Esophagus squamous epithelium (tissue), 5 donors: ENCODE data around the gene SIPA1. TPM values are rescaled to one million over a fixed set of nuclear protein-coding genes. Genes with fewer than 3 reads are reported as not detected.
A peak's percentile ranks its signal among the peaks of the same experiment; 100 is the strongest.

ENCODE experiments used
- DNase-seq: peaks from one replicate; lab custom pipeline; 2025; lab: John Stamatoyannopoulos, UW
- H3K27ac ChIP-seq, 4 donors: fragments of 200-600 bp; sonication (generic); one replicate each; pipeline ENCODE4 v1.5.1; 2016 to 2019; ENCODE audit warnings: mild to moderate bottlenecking in 1 of 4
- H3K27me3 ChIP-seq, 4 donors: fragments of 200-600 bp; sonication (generic); 1 replicate in 3 of 4; 2 replicates in 1 of 4; pipeline versions ENCODE4 v1.5.1 to v1.6.0; 2017 to 2021; ENCODE audit warnings: antibody characterized with exemption in 1 of 4
- H3K36me3 ChIP-seq, 3 donors: fragments of 200-600 bp; sonication (generic); one replicate each; pipeline ENCODE4 v1.5.1; 2016 to 2019
- H3K4me1 ChIP-seq, 3 donors: fragments of 200-600 bp; sonication (generic); one replicate each; pipeline ENCODE4 v1.5.1; 2017 to 2019
- H3K4me3 ChIP-seq, 4 donors: fragments of 200-600 bp; sonication (generic); 1 replicate in 3 of 4; 2 replicates in 1 of 4; pipeline ENCODE4 v1.5.1; 2016 to 2019; ENCODE audit warnings: mild to moderate bottlenecking in 2 of 4, moderate library complexity in 1 of 4
- H3K9me3 ChIP-seq, 3 donors: fragments of 200-600 bp; sonication (generic); one replicate each; pipeline ENCODE4 v1.5.1; 2016 to 2019
- POLR2A ChIP-seq, 4 donors: fragments of 450-650 bp; IDR thresholded peaks; one replicate each; pipeline ENCODE4 v1.6.1; 2017; ENCODE audit warnings: antibody characterized with exemption in 4 of 4, mild to moderate bottlenecking in 4 of 4, moderate library complexity in 3 of 4
- WGBS, 2 donors: methylation state at CpG; one replicate each; pipeline ENCODE4 v1.1.5; 2018; 5-methylcytosine and 5-hydroxymethylcytosine counted together
- intact Hi-C: fragments of 100-400 bp; cut with DNase I; formaldehyde crosslinking; loops from one replicate; pipeline ENCODE4 v1.15.0; 2022
- total RNA-seq, 4 donors: library from RNA; depleted of rRNA; stranded (reverse); fragments of >200 nt; gene quantifications; one replicate each; pipeline ENCODE4 v1.1.0, GENCODE V29; 2016
- TF ChIP-seq, protein P1 (sequence below), 6 experiments: fragments of 450-650 bp in 4 of 6; fragments of 200-600 bp in 2 of 6; sonication (generic) in 2 of 6; IDR thresholded peaks; one replicate each; pipeline ENCODE4 v1.5.1; 2016 to 2019; ENCODE audit warnings: antibody characterized with exemption in 6 of 6, mild to moderate bottlenecking in 4 of 6, moderate library complexity in 4 of 6
- donor health status: DM: yes; HTN: yes; CAD: no.

SIPA1 gene
- total RNA-seq, 4 donors from 2014 or later = 7.8 to 29.2 (median 27.5) TPM

DNA sequence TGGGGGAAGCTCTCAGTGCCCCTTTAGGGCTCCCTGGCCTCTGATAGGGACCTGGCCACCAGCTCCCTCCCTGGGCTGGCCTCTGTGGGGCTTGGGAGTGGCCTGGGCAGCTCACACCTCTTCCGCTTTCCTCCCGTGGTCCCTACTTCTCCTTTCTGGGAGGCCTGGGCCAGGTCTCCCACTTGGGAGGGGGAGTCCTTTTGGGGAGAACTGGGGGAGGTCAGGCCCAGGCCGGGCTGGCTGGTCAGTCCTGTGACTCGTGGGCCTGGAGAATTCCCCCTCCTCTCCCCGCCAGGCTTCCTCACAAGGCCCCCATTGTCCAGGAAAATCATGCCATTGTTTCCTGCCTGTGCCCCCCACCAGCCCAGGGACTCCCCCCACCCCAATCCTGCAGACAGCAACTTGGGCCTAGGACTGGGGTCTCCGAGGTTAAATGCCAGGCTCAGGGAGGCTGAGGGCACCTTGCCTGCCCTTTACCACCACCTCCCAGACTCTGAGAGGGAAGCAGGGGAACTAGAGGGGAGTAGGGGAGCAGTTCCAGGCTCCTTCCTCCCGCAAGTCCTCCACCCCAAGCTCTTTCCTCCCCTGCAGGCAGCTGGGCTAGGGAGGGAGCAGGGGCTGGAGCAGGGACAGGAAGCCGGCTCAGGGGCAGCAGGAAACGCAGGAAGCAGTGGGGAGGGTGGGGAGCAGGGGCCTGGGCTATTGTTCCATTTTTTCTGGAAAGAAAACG is 26.7 kb upstream of the SIPA1 start:
- DNase-seq = no peak
- WGBS, 2 donors = 29 to 60% methylated on average over 2 to 7 of the region's 10 CpGs
- Histone ChIP-seq H3K27me3 (no peaks in the 10 kb centered on the region), H3K4me1 (peaks cover 49 to 76% (median 50%) of the 10 kb centered on the region in 3 donors), H3K9me3 (no peaks in the 10 kb centered on the region), H3K36me3 (peaks cover 0 to 64% (median 0%) of the 10 kb centered on the region in 3 donors), H3K27ac (peak overlapping the region; percentile 96 to 98 (median 98)), H3K4me3 (peak overlapping the region in 3 of 4 donors; percentile 70 to 99 (median 81))
- intact Hi-C loops = loop anchor here (10.0 kb wide), 1 partner anchor 66 kb away; no protein-coding TSS in a partner anchor
- TF ChIP-seq, protein P1, sequence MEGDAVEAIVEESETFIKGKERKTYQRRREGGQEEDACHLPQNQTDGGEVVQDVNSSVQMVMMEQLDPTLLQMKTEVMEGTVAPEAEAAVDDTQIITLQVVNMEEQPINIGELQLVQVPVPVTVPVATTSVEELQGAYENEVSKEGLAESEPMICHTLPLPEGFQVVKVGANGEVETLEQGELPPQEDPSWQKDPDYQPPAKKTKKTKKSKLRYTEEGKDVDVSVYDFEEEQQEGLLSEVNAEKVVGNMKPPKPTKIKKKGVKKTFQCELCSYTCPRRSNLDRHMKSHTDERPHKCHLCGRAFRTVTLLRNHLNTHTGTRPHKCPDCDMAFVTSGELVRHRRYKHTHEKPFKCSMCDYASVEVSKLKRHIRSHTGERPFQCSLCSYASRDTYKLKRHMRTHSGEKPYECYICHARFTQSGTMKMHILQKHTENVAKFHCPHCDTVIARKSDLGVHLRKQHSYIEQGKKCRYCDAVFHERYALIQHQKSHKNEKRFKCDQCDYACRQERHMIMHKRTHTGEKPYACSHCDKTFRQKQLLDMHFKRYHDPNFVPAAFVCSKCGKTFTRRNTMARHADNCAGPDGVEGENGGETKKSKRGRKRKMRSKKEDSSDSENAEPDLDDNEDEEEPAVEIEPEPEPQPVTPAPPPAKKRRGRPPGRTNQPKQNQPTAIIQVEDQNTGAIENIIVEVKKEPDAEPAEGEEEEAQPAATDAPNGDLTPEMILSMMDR (IDR thresholded peaks at IDR 0.05) = no peak
- no peak for TF ChIP-seq POLR2A (IDR thresholded peaks at IDR 0.05)

DNA sequence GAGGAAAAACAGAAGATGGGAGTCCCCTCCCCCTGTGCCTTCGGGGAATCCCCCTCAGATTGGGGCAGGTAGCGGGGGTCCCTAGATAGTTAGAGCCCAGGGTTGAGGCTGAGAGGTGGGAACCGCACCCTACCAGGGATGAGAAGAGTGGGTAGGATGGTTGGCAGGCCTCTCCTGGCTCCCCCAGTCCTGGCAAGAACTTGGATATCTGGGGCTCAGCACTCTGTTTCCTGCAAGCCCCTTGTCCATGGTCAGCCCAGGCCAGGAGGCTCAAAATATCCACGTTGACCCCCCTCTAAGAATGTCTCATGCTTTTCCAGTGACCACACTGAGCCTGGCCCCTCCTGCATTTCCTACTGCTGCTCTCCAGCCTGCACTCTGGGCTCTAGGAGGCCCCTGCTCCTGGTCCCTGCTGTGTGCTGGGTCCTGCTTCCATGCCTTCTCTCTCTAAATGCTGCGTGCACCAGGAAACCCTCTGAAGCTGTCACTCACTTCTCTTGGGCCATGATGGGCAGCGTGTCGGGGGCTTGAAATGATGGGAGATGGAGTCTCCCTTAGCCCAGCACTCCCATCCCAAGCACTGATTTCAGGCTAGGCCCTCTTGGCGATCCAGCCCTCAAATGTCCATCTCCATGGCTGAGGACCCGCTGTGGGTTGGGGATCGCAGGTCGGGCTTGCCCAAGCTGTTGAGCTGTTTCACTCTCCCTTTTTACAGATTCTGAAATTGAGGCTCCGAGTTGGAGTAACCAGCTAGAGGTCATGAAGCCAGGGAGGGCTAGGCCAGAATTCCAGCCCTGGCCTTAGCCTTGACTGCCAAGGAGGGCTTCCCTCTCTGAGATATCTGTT is 25.9 kb upstream of the SIPA1 start:
- Histone ChIP-seq H3K9me3 (no peaks in the 10 kb centered on the region), H3K36me3 (peaks cover 0 to 58% (median 0%) of the 10 kb centered on the region in 3 donors), H3K4me3 (peak overlapping the region; percentile 70 to 99 (median 87)), H3K4me1 (peaks cover 51 to 77% (median 58%) of the 10 kb centered on the region in 3 donors), H3K27ac (peak overlapping the region; percentile 96 to 98 (median 98)), H3K27me3 (no peaks in the 10 kb centered on the region)
- 20 to 52% methylated on average over 2 to 7 of the region's 12 CpGs for WGBS, 2 donors
- no peak for DNase-seq
- intact Hi-C loops = loop anchor here (10.0 kb wide), 1 partner anchor 67 kb away; no protein-coding TSS in a partner anchor
- TF ChIP-seq POLR2A (IDR thresholded peaks at IDR 0.05) = no peak
- TF ChIP-seq, protein P1 (IDR thresholded peaks at IDR 0.05) = no peak

DNA sequence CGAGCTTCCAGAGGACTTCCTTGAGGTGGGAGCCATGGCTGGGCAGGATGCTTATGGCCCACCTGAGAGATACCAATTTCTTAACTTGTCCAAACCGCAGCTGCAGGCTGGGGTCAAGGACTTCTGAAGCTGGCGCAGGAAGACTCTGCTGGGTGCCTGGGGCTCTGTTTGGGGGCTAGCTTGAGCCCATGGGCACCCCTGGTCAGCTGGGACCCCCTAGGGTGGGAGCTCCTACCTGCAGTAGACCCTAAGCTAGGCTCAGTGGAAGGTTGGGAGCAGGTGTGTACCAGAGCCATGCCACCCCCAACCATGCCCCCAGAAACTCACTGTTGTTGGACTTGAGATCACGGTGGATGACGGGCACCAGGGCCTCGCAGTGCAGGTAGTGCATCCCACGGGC is 25.2 kb upstream of the SIPA1 start:
- H3K4me1 ChIP-seq = peaks cover 52 to 78% (median 58%) of the 10 kb centered on the region in 3 donors
- no peaks in the 10 kb centered on the region for H3K27me3 ChIP-seq
- DNase-seq = no peak
- no peaks in the 10 kb centered on the region for H3K9me3 ChIP-seq
- peak overlapping the region; percentile 70 to 99 (median 87) for H3K4me3 ChIP-seq
- peak overlapping the region; percentile 96 to 98 (median 98) for H3K27ac ChIP-seq
- peaks cover under 1 to 58% (median 1%) of the 10 kb centered on the region in 3 donors for H3K36me3 ChIP-seq
- intact Hi-C loops = loop anchor here (10.0 kb wide), 1 partner anchor 68 kb away; no protein-coding TSS in a partner anchor
- WGBS, 2 donors = 25 to 32% methylated on average over 2 of the region's 7 CpGs
- TF ChIP-seq POLR2A (IDR thresholded peaks at IDR 0.05) = no peak
- TF ChIP-seq, protein P1 (IDR thresholded peaks at IDR 0.05) = no peak

DNA sequence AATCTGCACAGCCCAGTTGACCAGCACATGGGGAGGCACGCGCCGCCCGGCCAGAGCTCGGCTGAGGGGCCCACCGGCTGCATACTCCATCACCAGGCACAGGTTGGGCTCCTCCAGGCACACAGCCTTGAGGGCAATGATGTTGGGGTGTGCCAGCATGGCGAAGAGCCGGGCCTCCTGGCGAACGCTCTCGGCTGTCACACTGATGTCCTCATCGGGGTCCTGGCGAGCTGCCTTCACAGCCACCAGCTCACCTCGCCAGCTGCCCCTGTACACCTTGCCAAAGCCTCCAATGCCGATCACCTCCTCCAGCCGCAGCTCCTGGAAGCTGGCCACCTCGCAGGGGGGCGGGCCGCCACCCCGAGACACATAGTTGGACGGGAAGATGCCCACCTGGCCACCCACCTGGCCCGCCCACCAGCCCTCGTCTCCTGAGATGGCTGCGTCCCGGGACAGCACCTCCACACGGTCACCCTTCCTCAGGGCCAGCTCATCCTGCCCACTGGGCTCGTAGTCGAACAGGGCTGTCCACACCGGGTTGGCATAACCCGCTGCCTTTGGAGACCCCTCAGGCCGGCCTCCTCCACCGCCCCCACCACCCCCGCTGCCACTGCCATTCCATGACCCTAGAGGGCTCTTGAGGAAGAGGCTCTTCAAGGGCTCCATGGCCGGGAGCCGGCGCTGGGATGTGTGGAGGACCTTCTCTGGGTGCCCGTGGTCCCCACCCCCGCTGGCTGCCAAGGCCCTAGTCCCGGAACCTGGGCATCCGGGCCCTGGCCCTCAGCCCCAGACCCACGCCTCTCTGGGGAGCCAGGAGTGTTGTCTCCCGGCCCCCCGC is 24.6 kb upstream of the SIPA1 start:
- peak overlapping the region; percentile 70 to 99 (median 87) for H3K4me3 ChIP-seq
- peaks cover 49 to 78% (median 54%) of the 10 kb centered on the region in 3 donors for H3K4me1 ChIP-seq
- TF ChIP-seq, protein P1 (IDR thresholded peaks at IDR 0.05) = no peak
- no peak for TF ChIP-seq POLR2A (IDR thresholded peaks at IDR 0.05)
- DNase-seq = no peak
- peaks cover 7 to 58% (median 7%) of the 10 kb centered on the region in 3 donors for H3K36me3 ChIP-seq
- H3K27me3 ChIP-seq = no peaks in the 10 kb centered on the region
- intact Hi-C loops = loop anchor here (10.0 kb wide), 1 partner anchor 69 kb away; no protein-coding TSS in a partner anchor
- peak overlapping the region; percentile 96 to 98 (median 98) for H3K27ac ChIP-seq
- 8 to 60% methylated on average over 1 to 7 of the region's 43 CpGs for WGBS, 2 donors
- H3K9me3 ChIP-seq = no peaks in the 10 kb centered on the region
